Activated CD4-positive, alpha-beta memory T cell treated with anti-CD3 and anti-CD28 coated beads for 36 hours (primary cell): ENCODE data around the gene VSNL1. TPM values are rescaled to one million over a fixed set of nuclear protein-coding genes. Genes with fewer than 3 reads are reported as not detected.

Experiments used
- CTCF ChIA-PET: fragments of 350-600 bp; sonication (Branson Sonifier 250); formaldehyde crosslinking; loops from one replicate; lab custom pipeline; 2021; ENCODE audit warnings: antibody characterized with exemption, inconsistent platforms; lab: Charles Lee
- POLR2A ChIA-PET: fragments of 350-600 bp; sonication (Branson Sonifier 250); formaldehyde crosslinking; loops from one replicate; lab custom pipeline; 2021; ENCODE audit warnings: antibody characterized with exemption; lab: Charles Lee
- DNase-seq: peaks from one replicate; pipeline ENCODE4 v3.0.0-alpha.2; 2020
- H3K27ac Mint-ChIP-seq: one replicate; pipeline ENCODE4 v1.8.0; 2021; ENCODE audit warnings: mixed read lengths
- H3K27me3 Mint-ChIP-seq: one replicate; pipeline ENCODE4 v1.8.0; 2021; ENCODE audit warnings: mixed read lengths
- H3K36me3 Mint-ChIP-seq: one replicate; pipeline ENCODE4 v1.8.0; 2021; ENCODE audit warnings: mixed read lengths
- H3K4me1 Mint-ChIP-seq: one replicate; pipeline ENCODE4 v1.8.0; 2021; ENCODE audit warnings: low read depth, mixed read lengths
- H3K4me3 Mint-ChIP-seq: one replicate; pipeline ENCODE4 v1.8.0; 2021; ENCODE audit warnings: mild to moderate bottlenecking, mixed read lengths
- H3K9me3 Mint-ChIP-seq: one replicate; pipeline ENCODE4 v1.8.0; 2021; ENCODE audit warnings: mixed read lengths
- intact Hi-C: fragments of 100-400 bp; cut with micrococcal nuclease; formaldehyde crosslinking; loops from one replicate; pipeline ENCODE4 v1.15.1; 2023
- total RNA-seq, 2 experiments: library from RNA; stranded (reverse); gene quantifications; one replicate each; pipeline ENCODE4 v1.2.3, GENCODE V29; 2021

The VSNL1 gene
- total RNA-seq, 2 experiments from 2014 or later = not detected

GRCh38 chr2:17590342-17590911 lies 49.9 kb downstream of the VSNL1 start:
- DNase-seq = no peak
- CTCF ChIA-PET = no interaction called here
- intact Hi-C loops = no loop called here

GRCh38 chr2:17591846-17592245 lies 51.4 kb downstream of the VSNL1 start:
- DNase-seq = no peak
- H3K27me3 Mint-ChIP-seq = peaks cover 5% of the 10 kb centered on the region
- no peaks in the 10 kb centered on the region for H3K36me3 Mint-ChIP-seq
- no peak overlapping the region for H3K4me3 Mint-ChIP-seq
- POLR2A ChIA-PET = no interaction called here
- intact Hi-C loops = no loop called here
- no peak overlapping the region for H3K27ac Mint-ChIP-seq
- no peaks in the 10 kb centered on the region for H3K4me1 Mint-ChIP-seq
- no peaks in the 10 kb centered on the region for H3K9me3 Mint-ChIP-seq
- CTCF ChIA-PET = no interaction called here

More at GRCh38 chr2:17590342-17590911, 49.9 kb downstream of the VSNL1 start:
- no peaks in the 10 kb centered on the region for H3K4me1 Mint-ChIP-seq
- H3K4me3 Mint-ChIP-seq = no peak overlapping the region
- no peaks in the 10 kb centered on the region for H3K9me3 Mint-ChIP-seq
- no peak overlapping the region for H3K27ac Mint-ChIP-seq
- H3K27me3 Mint-ChIP-seq = peaks cover 6% of the 10 kb centered on the region
- POLR2A ChIA-PET = no interaction called here
- H3K36me3 Mint-ChIP-seq = no peaks in the 10 kb centered on the region

GRCh38 chr2:17592731-17593409 lies 52.4 kb downstream of the VSNL1 start:
- ChIA-PET CTCF (no interaction called here), POLR2A (no interaction called here)
- Mint-ChIP-seq H3K9me3 (no peaks in the 10 kb centered on the region), H3K4me1 (no peaks in the 10 kb centered on the region), H3K36me3 (no peaks in the 10 kb centered on the region), H3K4me3 (no peak overlapping the region), H3K27me3 (peaks cover 5% of the 10 kb centered on the region), H3K27ac (no peak overlapping the region)
- intact Hi-C loops = no loop called here
- DNase-seq = no peak

DNA sequence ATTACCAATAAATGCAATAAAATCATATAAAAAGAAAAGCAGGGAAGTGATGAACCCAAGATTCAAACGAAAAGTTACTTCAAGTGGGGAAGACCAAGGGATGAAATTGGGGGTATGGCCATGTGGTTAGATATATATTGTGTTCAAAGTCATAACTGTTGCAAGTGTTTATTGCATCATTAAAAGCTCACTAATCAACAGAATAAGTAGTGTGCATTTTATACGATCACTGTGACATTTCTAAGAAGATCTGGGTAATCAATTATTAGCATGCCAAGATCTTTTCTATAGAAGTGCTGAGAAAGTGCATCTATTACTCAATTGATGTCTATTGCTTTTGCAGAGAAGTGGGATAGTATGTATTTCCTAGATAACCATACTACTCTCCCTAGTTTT lies 52.9 kb downstream of the VSNL1 start:
- Mint-ChIP-seq H3K27ac (no peak overlapping the region), H3K4me1 (no peaks in the 10 kb centered on the region), H3K27me3 (peaks cover 5% of the 10 kb centered on the region), H3K9me3 (no peaks in the 10 kb centered on the region), H3K36me3 (no peaks in the 10 kb centered on the region), H3K4me3 (no peak overlapping the region)
- no peak for DNase-seq
- intact Hi-C loops = no loop called here
- ChIA-PET CTCF (no interaction called here), POLR2A (no interaction called here)

DNA sequence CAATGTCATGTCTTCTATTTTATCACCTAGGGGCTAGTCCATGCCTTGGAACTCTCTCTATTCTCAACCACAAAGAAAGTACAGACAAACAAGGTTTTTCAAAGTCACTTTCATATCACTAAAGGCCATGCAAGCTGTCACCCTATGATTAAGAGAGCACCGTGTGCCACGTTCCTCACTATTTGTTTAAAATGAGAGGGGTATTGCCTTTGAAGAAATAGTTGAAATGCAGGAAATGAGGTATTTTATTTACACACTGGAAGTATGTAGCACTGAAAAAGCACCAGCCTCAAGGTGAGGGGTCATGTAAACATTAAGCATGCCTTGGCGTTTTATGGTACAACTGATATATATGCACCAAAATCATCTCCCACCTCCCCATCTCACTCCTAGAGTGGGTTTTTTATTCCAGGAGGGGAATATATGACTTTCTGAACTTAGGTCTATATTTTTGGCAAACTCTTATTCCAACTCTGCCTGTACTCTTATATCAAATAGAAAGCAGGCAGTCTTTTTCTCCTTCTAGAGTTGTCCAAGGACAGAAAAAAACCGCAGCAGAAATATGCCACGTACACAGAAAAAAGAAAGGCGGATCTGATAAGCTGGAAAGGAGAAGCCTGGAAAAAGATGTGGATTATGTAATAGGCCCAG lies 53.5 kb downstream of the VSNL1 start:
- Mint-ChIP-seq H3K27me3 (peaks cover 5% of the 10 kb centered on the region), H3K9me3 (no peaks in the 10 kb centered on the region), H3K36me3 (no peaks in the 10 kb centered on the region), H3K4me1 (no peaks in the 10 kb centered on the region), H3K27ac (no peak overlapping the region), H3K4me3 (no peak overlapping the region)
- intact Hi-C loops = no loop called here
- DNase-seq = no peak
- CTCF ChIA-PET = no interaction called here
- POLR2A ChIA-PET = no interaction called here

- Mint-ChIP-seq H3K4me3 (no peak overlapping the region), H3K27ac (no peak overlapping the region), H3K9me3 (no peaks in the 10 kb centered on the region), H3K4me1 (no peaks in the 10 kb centered on the region), H3K27me3 (peaks cover 5% of the 10 kb centered on the region), H3K36me3 (no peaks in the 10 kb centered on the region)
- POLR2A ChIA-PET = no interaction called here
- DNase-seq = no peak
- intact Hi-C loops = no loop called here
- CTCF ChIA-PET = no interaction called here
Observed at GRCh38 chr2:17594533-17595401, 54.3 kb downstream of the VSNL1 start.

- H3K27ac Mint-ChIP-seq = no peak overlapping the region
- H3K36me3 Mint-ChIP-seq = no peaks in the 10 kb centered on the region
- no peak for DNase-seq
- ChIA-PET CTCF (no interaction called here), POLR2A (no interaction called here)
- H3K27me3 Mint-ChIP-seq = peaks cover 9% of the 10 kb centered on the region
- H3K9me3 Mint-ChIP-seq = no peaks in the 10 kb centered on the region
- intact Hi-C loops = no loop called here
- no peak overlapping the region for H3K4me3 Mint-ChIP-seq
- no peaks in the 10 kb centered on the region for H3K4me1 Mint-ChIP-seq
Observed at GRCh38 chr2:17599617-17600016, 59.1 kb downstream of the VSNL1 start.

- no peaks in the 10 kb centered on the region for H3K36me3 Mint-ChIP-seq
- ChIA-PET CTCF (no interaction called here), POLR2A (no interaction called here)
- intact Hi-C loops = no loop called here
- H3K4me1 Mint-ChIP-seq = no peaks in the 10 kb centered on the region
- no peak for DNase-seq
- H3K9me3 Mint-ChIP-seq = no peaks in the 10 kb centered on the region
- no peak overlapping the region for H3K27ac Mint-ChIP-seq
- H3K27me3 Mint-ChIP-seq = peaks cover 9% of the 10 kb centered on the region
- no peak overlapping the region for H3K4me3 Mint-ChIP-seq
Observed at GRCh38 chr2:17600556-17601204, 60.2 kb downstream of the VSNL1 start.

DNA sequence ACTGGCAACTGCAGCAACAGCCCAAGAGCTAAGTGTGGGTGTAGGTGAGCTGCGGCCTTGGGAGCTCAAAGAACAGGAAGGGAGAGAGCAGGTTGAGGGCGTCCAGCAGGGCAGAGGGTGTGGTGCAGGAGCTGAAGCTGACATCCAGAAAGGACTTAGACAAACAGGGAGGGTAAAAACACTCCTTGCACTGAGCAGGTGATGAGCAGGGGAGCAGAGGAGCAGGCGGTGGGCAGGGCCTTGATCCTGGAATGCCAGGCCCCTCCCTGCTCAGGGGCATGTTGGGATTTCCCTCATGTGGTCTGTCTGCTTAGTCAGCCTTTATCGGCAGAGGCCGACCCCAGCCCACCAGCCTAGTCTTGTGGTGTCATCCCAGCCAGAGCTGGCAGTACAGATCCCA lies 63.6 kb downstream of the VSNL1 start:
- Mint-ChIP-seq H3K4me1 (no peaks in the 10 kb centered on the region), H3K9me3 (no peaks in the 10 kb centered on the region), H3K4me3 (no peak overlapping the region), H3K27me3 (peaks cover 7% of the 10 kb centered on the region), H3K36me3 (no peaks in the 10 kb centered on the region), H3K27ac (no peak overlapping the region)
- POLR2A ChIA-PET = no interaction called here
- CTCF ChIA-PET = no interaction called here
- DNase-seq = no peak
- intact Hi-C loops = no loop called here

DNA sequence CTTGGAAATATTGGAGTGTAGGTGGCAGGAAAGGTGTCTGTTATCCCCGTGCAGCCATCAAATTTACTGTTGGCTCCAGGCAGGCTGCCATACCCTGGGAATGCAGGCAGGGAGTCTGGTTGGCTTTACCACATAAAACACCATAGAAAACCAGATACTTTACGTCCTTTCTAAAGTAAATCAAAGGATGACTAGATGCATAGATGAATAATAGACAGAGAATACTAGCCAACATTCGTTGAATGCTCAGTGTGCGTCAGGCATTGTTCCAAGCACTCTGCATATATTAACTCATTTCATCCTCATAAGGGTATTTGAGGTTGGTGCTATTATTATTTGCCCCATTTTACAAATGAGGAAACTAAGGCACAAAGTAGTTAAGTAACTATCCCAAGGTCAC lies 65.2 kb downstream of the VSNL1 start:
- intact Hi-C loops = no loop called here
- H3K4me1 Mint-ChIP-seq = no peaks in the 10 kb centered on the region
- POLR2A ChIA-PET = no interaction called here

GRCh38 chr2:17606851-17607250 lies 66.4 kb downstream of the VSNL1 start:
- no peaks in the 10 kb centered on the region for H3K9me3 Mint-ChIP-seq
- H3K27me3 Mint-ChIP-seq = peaks cover 5% of the 10 kb centered on the region
- no peak overlapping the region for H3K4me3 Mint-ChIP-seq
- POLR2A ChIA-PET = no interaction called here
- DNase-seq = no peak
- H3K4me1 Mint-ChIP-seq = no peaks in the 10 kb centered on the region
- intact Hi-C loops = no loop called here
- H3K36me3 Mint-ChIP-seq = no peaks in the 10 kb centered on the region
- CTCF ChIA-PET = no interaction called here
- no peak overlapping the region for H3K27ac Mint-ChIP-seq

More for the DNA sequence above, 65.2 kb downstream of the VSNL1 start:
- no peaks in the 10 kb centered on the region for H3K36me3 Mint-ChIP-seq
- no peaks in the 10 kb centered on the region for H3K9me3 Mint-ChIP-seq
- no peak overlapping the region for H3K4me3 Mint-ChIP-seq
- CTCF ChIA-PET = no interaction called here
- H3K27me3 Mint-ChIP-seq = peaks cover 5% of the 10 kb centered on the region
- H3K27ac Mint-ChIP-seq = no peak overlapping the region
- DNase-seq = no peak

DNA sequence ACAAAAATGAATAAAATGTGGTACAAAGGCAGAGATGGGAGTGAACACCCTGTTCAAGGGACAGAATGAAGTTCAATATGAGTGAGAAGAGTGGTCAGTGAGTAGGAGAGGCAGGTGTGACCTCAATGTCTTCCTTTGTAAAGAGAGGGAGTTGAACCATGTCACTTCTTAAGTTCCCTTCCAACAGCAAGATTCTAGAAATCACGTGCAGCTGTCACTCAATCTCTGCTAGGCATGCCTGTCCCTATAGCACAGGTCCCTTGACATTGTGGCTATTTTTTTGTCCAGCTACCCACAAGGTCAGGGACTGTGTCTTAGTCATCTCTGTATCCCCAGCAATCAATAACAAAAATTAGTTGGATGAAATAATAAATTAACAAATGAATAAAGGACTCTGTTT lies 66.9 kb downstream of the VSNL1 start:
- Mint-ChIP-seq H3K27ac (no peak overlapping the region), H3K9me3 (no peaks in the 10 kb centered on the region), H3K27me3 (peaks cover 5% of the 10 kb centered on the region), H3K4me1 (no peaks in the 10 kb centered on the region), H3K4me3 (no peak overlapping the region), H3K36me3 (no peaks in the 10 kb centered on the region)
- POLR2A ChIA-PET = no interaction called here
- DNase-seq = no peak
- CTCF ChIA-PET = no interaction called here
- intact Hi-C loops = no loop called here
